Measurements from ENCODE around the gene TTLL8.

Gene TTLL8

GRCh38 chr22:50034126-50035081, 23.7 kb downstream of the TTLL8 start:
- peaks cover 37% of the 10 kb centered on the region for H3K27me3 Mint-ChIP-seq
- H3K9me3 Mint-ChIP-seq = peaks cover 7% of the 10 kb centered on the region
- no peak overlapping the region for H3K4me3 Mint-ChIP-seq
- intact Hi-C loops (cut with micrococcal nuclease) = loop anchor here (5.0 kb wide), 1 partner anchor 42 kb away; no protein-coding TSS in a partner anchor
- no peaks in the 10 kb centered on the region for H3K36me3 Mint-ChIP-seq (ENCODE audit: low read depth)
- no peaks in the 10 kb centered on the region for H3K4me1 Mint-ChIP-seq (ENCODE audit: low read depth)
- H3K27ac Mint-ChIP-seq = no peak overlapping the region

DNA sequence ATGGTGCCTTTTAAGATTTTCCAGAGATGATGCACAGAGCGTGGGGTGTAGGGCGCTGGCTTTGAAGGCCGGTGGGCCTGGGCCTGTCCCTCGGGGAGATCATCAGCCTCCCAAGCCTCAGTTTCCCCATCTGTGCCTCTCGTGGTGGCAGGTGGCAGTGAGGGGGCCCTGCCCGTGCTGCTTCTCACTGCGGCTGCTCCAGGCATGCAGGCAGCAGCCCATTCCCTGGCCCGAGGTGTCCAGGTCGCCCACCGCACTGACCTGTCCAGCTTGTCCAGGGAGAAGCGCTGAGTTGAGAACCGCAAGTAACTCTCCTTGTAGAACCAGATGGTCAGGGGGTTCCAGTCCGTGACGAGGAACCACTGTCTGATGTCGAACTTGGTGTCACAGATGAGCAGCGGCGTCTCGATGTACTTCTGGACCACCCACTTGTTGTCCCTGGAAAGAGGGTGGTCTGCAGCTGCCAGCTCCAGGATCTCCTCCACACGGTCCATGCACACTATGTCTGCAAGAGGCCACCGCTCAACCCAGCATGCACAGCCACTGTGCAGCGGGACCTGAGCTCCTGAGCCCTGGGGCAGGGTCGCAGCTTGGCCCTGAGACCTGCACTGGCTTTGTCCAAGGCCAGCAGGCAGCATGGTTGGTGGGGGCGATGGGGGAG, 25.0 kb downstream of the TTLL8 start:
- no peak overlapping the region for H3K4me3 Mint-ChIP-seq
- H3K4me1 Mint-ChIP-seq (ENCODE audit: low read depth) = peaks cover 1% of the 10 kb centered on the region
- intact Hi-C loops (cut with micrococcal nuclease) = loop anchor here (5.0 kb wide), 1 partner anchor 41 kb away; no protein-coding TSS in a partner anchor
- H3K36me3 Mint-ChIP-seq (ENCODE audit: low read depth) = no peaks in the 10 kb centered on the region
- no peak overlapping the region for H3K27ac Mint-ChIP-seq
- peaks cover 39% of the 10 kb centered on the region for H3K27me3 Mint-ChIP-seq
- peaks cover 1% of the 10 kb centered on the region for H3K9me3 Mint-ChIP-seq

- no peak overlapping the region for H3K4me3 Mint-ChIP-seq
- no peak overlapping the region for H3K27ac Mint-ChIP-seq
- intact Hi-C loops (cut with micrococcal nuclease) = loop anchor here (5.0 kb wide), 1 partner anchor 40 kb away; no protein-coding TSS in a partner anchor
- H3K27me3 Mint-ChIP-seq = peaks cover 47% of the 10 kb centered on the region
- peaks cover 6% of the 10 kb centered on the region for H3K4me1 Mint-ChIP-seq (ENCODE audit: low read depth)
- no peaks in the 10 kb centered on the region for H3K9me3 Mint-ChIP-seq
- H3K36me3 Mint-ChIP-seq (ENCODE audit: low read depth) = no peaks in the 10 kb centered on the region
Observed at GRCh38 chr22:50032109-50032871, 25.8 kb downstream of the TTLL8 start.

DNA sequence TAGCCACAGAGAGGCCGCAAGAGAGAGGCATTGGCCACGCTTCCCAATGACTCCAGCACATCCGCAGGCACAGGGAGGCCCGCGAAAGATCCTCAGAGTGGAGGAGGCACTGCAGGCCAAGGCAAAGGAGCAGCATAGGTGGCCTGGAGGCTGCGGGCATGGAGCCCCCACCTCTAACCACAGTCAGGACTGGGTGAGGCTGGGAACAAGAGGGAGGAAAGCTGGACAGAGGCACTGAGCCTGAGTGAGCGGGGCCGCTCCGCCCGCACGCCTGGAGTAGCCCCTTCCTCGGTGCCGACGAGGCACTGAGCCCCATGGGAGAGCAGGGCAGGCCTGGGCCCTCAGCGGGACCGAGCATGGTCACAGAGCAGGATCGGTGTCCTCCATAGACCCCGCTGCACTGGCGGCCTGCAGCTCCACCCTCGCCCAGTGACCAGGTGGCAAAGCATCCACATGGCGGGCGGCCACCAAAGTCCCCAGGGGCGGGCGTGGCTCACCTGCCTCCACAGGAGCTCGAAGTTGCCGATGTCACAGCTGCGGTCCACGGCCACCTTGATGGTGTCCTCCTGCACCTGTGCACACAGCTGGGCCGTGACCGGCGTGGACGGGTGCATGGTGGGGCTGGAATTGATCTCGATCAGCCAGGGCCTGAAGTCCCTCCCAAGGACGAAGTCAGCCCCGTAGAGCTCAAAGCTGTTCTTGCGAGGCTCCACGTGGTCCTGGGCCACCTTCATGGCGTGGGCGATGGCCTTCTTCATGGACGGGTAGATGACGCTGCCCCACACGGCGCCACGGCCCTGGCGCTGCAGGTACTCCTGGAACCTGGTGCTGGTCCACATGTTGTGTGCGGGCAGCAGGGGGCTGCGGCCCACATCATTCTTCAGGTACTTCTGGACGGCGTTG, 26.7 kb downstream of the TTLL8 start:
- H3K27ac Mint-ChIP-seq = no peak overlapping the region
- intact Hi-C loops (cut with micrococcal nuclease) = loop anchor here (5.0 kb wide), 1 partner anchor 39 kb away; no protein-coding TSS in a partner anchor

GRCh38 chr22:50030297-50031188, 27.6 kb downstream of the TTLL8 start:
- Mint-ChIP-seq H3K9me3 (no peaks in the 10 kb centered on the region), H3K27me3 (peaks cover 49% of the 10 kb centered on the region), H3K4me1 (ENCODE audit: low read depth) (peaks cover 6% of the 10 kb centered on the region), H3K27ac (no peak overlapping the region), H3K4me3 (no peak overlapping the region), H3K36me3 (ENCODE audit: low read depth) (no peaks in the 10 kb centered on the region)
- intact Hi-C loops (cut with micrococcal nuclease) = loop anchor here (1.0 to 5.0 kb wide), 2 partner anchors 38 to 99 kb away; no protein-coding TSS in a partner anchor

More for the DNA sequence above, 26.7 kb downstream of the TTLL8 start:
- Mint-ChIP-seq H3K9me3 (no peaks in the 10 kb centered on the region), H3K36me3 (ENCODE audit: low read depth) (no peaks in the 10 kb centered on the region), H3K27me3 (peaks cover 47% of the 10 kb centered on the region), H3K4me3 (no peak overlapping the region), H3K4me1 (ENCODE audit: low read depth) (peaks cover 6% of the 10 kb centered on the region)

DNA sequence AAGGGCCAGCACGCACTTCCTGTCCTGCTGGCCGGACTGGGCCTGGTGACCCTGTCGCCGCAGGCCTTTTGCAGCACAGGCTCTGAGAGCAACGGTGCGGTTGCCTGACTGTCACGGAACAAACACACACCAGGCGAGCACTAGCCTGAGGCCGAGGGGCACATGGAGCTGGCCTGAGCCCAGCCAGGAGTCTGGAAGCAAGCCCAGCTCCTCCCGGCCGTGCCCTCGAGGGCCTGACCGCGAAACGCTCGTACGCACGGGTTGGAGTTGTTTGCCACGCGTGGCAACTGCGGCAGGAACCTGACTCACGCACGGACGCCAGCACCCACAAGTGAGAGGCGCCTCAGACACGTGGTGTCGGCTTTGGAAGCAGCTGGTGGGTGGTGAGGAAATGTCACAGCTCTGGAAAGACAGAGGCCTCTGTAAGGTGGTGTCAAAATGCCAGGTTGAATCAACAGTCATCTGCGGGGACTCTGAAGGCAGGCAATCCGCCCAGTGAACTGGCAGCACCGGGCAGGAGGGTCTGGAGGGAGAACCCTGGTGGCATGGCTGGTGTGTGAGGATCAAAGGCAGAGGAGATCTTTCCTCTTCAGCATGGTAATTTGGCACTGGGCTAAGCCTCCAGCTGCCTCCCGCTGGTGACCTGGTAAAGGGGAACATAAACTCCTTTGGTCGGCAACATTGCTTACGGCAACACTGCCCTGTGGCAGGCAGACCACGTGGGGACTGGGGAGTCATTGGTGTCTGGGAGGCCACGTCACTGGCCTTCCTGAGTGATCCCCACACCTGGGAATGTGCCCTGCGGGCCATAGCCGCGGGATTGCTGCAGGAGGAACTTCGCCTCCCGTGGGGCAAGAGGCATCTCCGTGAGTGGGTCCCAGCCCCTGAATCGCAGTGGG, 30.2 kb downstream of the TTLL8 start:
- Mint-ChIP-seq H3K27me3 (peaks cover 51% of the 10 kb centered on the region), H3K4me3 (no peak overlapping the region), H3K36me3 (ENCODE audit: low read depth) (no peaks in the 10 kb centered on the region), H3K27ac (no peak overlapping the region), H3K9me3 (no peaks in the 10 kb centered on the region), H3K4me1 (ENCODE audit: low read depth) (peaks cover 6% of the 10 kb centered on the region)
- intact Hi-C loops (cut with micrococcal nuclease) = no loop called here

DNA sequence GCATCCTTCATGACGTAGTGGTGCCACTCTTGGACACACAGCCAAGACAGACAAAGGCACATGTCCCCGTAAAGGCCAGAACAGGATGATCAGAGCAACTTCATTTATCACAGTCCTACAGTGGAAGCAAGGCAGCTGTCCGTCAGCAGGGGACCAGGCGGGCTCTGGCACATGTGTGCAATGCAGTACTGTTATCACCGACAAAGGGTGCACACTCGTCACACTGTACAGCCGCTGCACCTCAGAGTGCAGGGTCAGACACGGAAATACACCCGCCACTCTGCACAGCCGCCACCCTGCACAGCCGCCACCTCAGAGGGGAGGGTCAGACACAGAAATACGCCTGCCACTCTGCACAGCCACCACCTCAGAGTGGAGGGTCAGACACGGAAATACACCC, 32.1 kb downstream of the TTLL8 start:
- Mint-ChIP-seq H3K4me3 (no peak overlapping the region), H3K27ac (no peak overlapping the region), H3K36me3 (ENCODE audit: low read depth) (no peaks in the 10 kb centered on the region), H3K4me1 (ENCODE audit: low read depth) (peaks cover 6% of the 10 kb centered on the region), H3K27me3 (peaks cover 47% of the 10 kb centered on the region), H3K9me3 (no peaks in the 10 kb centered on the region)
- intact Hi-C loops (cut with micrococcal nuclease) = no loop called here

GRCh38 chr22:50022171-50022819, 35.8 kb downstream of the TTLL8 start:
- no peak overlapping the region for H3K27ac Mint-ChIP-seq
- H3K4me3 Mint-ChIP-seq = no peak overlapping the region

DNA sequence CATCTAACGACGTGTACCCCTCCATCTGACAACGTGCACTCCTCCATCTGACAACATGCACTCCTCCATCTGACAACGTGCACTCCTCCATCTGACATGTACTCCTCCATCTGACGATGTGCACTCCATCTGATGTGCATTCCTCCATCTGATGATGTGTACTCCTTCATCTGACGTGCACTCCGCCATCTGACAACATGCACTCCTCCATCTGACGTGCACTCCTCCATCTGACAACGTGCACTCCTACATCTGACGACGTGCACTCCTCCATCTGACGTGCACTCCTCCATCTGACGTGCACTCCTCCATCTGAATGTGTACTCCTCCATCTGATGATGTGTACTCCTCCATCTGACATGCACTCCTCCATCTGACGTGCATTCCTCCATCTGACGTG, 37.5 kb downstream of the TTLL8 start:
- intact Hi-C loops (cut with micrococcal nuclease) = no loop called here
- H3K4me3 Mint-ChIP-seq = no peak overlapping the region
- H3K9me3 Mint-ChIP-seq = no peaks in the 10 kb centered on the region
- no peaks in the 10 kb centered on the region for H3K36me3 Mint-ChIP-seq (ENCODE audit: low read depth)
- H3K27ac Mint-ChIP-seq = no peak overlapping the region
- H3K4me1 Mint-ChIP-seq (ENCODE audit: low read depth) = peaks cover 6% of the 10 kb centered on the region
- peaks cover 54% of the 10 kb centered on the region for H3K27me3 Mint-ChIP-seq

More at GRCh38 chr22:50022171-50022819, 35.8 kb downstream of the TTLL8 start:
- Mint-ChIP-seq H3K4me1 (ENCODE audit: low read depth) (peaks cover 6% of the 10 kb centered on the region), H3K27me3 (peaks cover 47% of the 10 kb centered on the region), H3K9me3 (no peaks in the 10 kb centered on the region), H3K36me3 (ENCODE audit: low read depth) (no peaks in the 10 kb centered on the region)
- intact Hi-C loops (cut with micrococcal nuclease) = no loop called here

- no peaks in the 10 kb centered on the region for H3K9me3 Mint-ChIP-seq
- H3K4me1 Mint-ChIP-seq (ENCODE audit: low read depth) = peaks cover 6% of the 10 kb centered on the region
- no peak overlapping the region for H3K4me3 Mint-ChIP-seq
- H3K27me3 Mint-ChIP-seq = peaks cover 54% of the 10 kb centered on the region
- no peaks in the 10 kb centered on the region for H3K36me3 Mint-ChIP-seq (ENCODE audit: low read depth)
- intact Hi-C loops (cut with micrococcal nuclease) = no loop called here
- no peak overlapping the region for H3K27ac Mint-ChIP-seq
Observed at GRCh38 chr22:50019316-50019715, 38.8 kb downstream of the TTLL8 start.

DNA sequence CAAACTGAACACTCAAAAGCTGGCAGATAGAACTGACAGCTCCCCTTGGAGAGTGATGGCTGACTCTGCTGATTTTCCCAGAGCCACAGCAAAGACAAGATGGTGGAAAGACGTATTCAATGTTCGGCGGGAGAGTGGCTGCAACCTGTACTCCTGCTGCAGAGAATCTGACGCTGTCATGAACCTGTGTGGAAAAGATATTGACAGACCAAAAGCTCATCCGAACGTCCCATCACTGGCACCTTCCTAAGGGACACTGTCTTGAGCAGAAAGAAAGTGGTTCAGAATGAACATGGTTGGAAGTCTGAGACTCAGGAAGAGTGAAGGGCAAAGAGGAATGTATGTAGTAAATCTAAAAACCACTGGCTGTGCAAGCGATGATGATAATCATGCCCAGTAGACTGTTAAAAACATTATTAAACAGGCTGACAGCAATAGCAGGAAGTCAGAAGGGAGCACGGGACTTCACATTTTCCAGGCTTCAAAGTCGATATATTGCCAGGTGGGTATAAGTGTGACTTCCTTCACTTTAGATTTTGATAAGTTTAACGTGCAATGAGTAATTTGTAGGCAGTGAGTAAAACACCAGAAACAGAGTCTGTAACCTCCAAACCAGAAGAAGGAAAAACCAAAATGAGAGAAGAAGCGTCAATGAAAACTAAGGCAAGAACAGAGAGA, 39.4 kb downstream of the TTLL8 start:
- H3K27ac Mint-ChIP-seq = no peak overlapping the region
- no peaks in the 10 kb centered on the region for H3K36me3 Mint-ChIP-seq (ENCODE audit: low read depth)
- H3K27me3 Mint-ChIP-seq = peaks cover 57% of the 10 kb centered on the region
- no peaks in the 10 kb centered on the region for H3K9me3 Mint-ChIP-seq
- H3K4me3 Mint-ChIP-seq = no peak overlapping the region
- intact Hi-C loops (cut with micrococcal nuclease) = no loop called here
- peaks cover 6% of the 10 kb centered on the region for H3K4me1 Mint-ChIP-seq (ENCODE audit: low read depth)

Measured in dendritic cell treated with granulocyte-macrophage colony-stimulating factor and Interleukin-4, amounts not matched to agents 40 ng/mL and 50 ng/mL, for 4 days (primary cell).